CD4-positive, alpha-beta T cell (primary cell): ENCODE measurements around the gene PCK2. TPM values are rescaled to one million over a fixed set of nuclear protein-coding genes. Genes with fewer than 3 reads are reported as not detected.

Experiments
- ATAC-seq: fragments of 200-7000 bp; cut with Tn5 transposase; one replicate; pipeline ENCODE4 v1.10.0; 2022; ENCODE audit warnings: mild to moderate bottlenecking; ENCODE audit not compliant: poor library complexity
- CTCF ChIA-PET: fragments of 350-600 bp; sonication (Branson Sonifier 250); formaldehyde crosslinking; loops from one replicate; lab custom pipeline; 2021; ENCODE audit warnings: antibody characterized with exemption, inconsistent platforms; lab: Charles Lee
- POLR2A ChIA-PET: fragments of 350-600 bp; sonication (Branson Sonifier 250); formaldehyde crosslinking; loops from one replicate; lab custom pipeline; 2021; ENCODE audit warnings: antibody characterized with exemption, inconsistent platforms; lab: Charles Lee
- DNase-seq, 14 experiments: peaks; one replicate each; pipeline ENCODE4 v3.0.0-alpha.2; 2013 to 2020; ENCODE audit warnings: mixed read lengths in 2 of 14
- H3K27ac ChIP-seq, 2 donors: one replicate each; pipeline versions ENCODE4 v1.5.1 to v1.7.0; 2013; ENCODE audit warnings: low read length in 2 of 2, low read depth in 1 of 2, mild to moderate bottlenecking in 1 of 2
- H3K27me3 ChIP-seq, 2 experiments: 1 replicate in 1 of 2; 2 replicates in 1 of 2; pipeline versions ENCODE4 v1.6.1 to v1.7.0; 2013; ENCODE audit warnings: low read length in 2 of 2, control low read depth in 1 of 2, mild to moderate bottlenecking in 1 of 2, moderate library complexity in 1 of 2; ENCODE audit not compliant: insufficient read depth in 2 of 2, control insufficient read depth in 1 of 2
- H3K36me3 ChIP-seq: one replicate; pipeline ENCODE4 v1.6.1; 2013; ENCODE audit warnings: low read length, control low read depth; ENCODE audit not compliant: insufficient read depth
- H3K4me1 ChIP-seq: one replicate; pipeline ENCODE4 v1.6.1; 2013; ENCODE audit warnings: low read length, control low read depth; ENCODE audit not compliant: insufficient read depth
- H3K4me3 ChIP-seq: one replicate; pipeline ENCODE4 v1.5.1; 2013; ENCODE audit warnings: mild to moderate bottlenecking, low read length, moderate library complexity
- H3K9me3 ChIP-seq, 2 experiments: 1 replicate in 1 of 2; 2 replicates in 1 of 2; pipeline versions ENCODE4 v1.6.1 to v1.7.0; 2013; ENCODE audit warnings: low read length in 2 of 2, mild to moderate bottlenecking in 2 of 2, control low read depth in 1 of 2, moderate library complexity in 1 of 2; ENCODE audit not compliant: control insufficient read depth in 1 of 2, insufficient read depth in 1 of 2
- H3K27ac Mint-ChIP-seq: one replicate; pipeline ENCODE4 v1.8.0; 2020; ENCODE audit warnings: mixed read lengths
- H3K27me3 Mint-ChIP-seq: one replicate; pipeline ENCODE4 v1.8.0; 2021; ENCODE audit warnings: mixed read lengths
- H3K36me3 Mint-ChIP-seq: one replicate; pipeline ENCODE4 v1.8.0; 2021; ENCODE audit warnings: low read depth, mixed read lengths
- H3K4me1 Mint-ChIP-seq: one replicate; pipeline ENCODE4 v1.8.0; 2021; ENCODE audit warnings: low read depth, mixed read lengths
- H3K4me3 Mint-ChIP-seq: one replicate; pipeline ENCODE4 v1.8.0; 2020; ENCODE audit warnings: mild to moderate bottlenecking, mixed read lengths
- H3K9me3 Mint-ChIP-seq: one replicate; pipeline ENCODE4 v1.8.0; 2020; ENCODE audit warnings: mixed read lengths
- CTCF ChIP-seq: fragments of 200-600 bp; IDR thresholded peaks from one replicate; pipeline ENCODE4 v1.8.0; 2022; ENCODE audit warnings: antibody characterized with exemption, mild to moderate bottlenecking
- intact Hi-C, 2 experiments: fragments of 100-400 bp; cut with DNase I in 1 of 2; cut with micrococcal nuclease in 1 of 2; formaldehyde crosslinking; loops; one replicate each; pipeline versions ENCODE4 v1.15.1 to v1.9.0; 2023 to 2025; cut with DNase I, micrococcal nuclease
- total RNA-seq, 174 experiments: library from RNA in 2 of 174; stranded (reverse) in 2 of 174; gene quantifications; one replicate each; pipeline ENCODE4 v1.2.3 and lab custom pipeline; 2021 to 2026

The PCK2 gene
- total RNA-seq, 2 experiments from 2014 or later, result 5.2 to 7.4 TPM

GRCh38 chr14:24092505-24093206 lies 1.5 kb upstream of the PCK2 start:
- ATAC-seq, result no peak
- DNase-seq, result peak in 2 of 14 experiments; percentile 29 to 37
- H3K36me3 Mint-ChIP-seq, result peaks cover 15% of the 10 kb centered on the region
- Histone ChIP-seq H3K4me1 (peaks cover 29% of the 10 kb centered on the region), H3K36me3 (peaks cover 3% of the 10 kb centered on the region), H3K27me3 (no peaks in the 10 kb centered on the region), H3K27ac (no peak overlapping the region), H3K4me3 (no peak overlapping the region), H3K9me3 (no peaks in the 10 kb centered on the region)
- intact Hi-C loops, result loop anchor here in 1 of 2 experiments (10.0 kb wide), 1 partner anchor 118 kb away; no protein-coding TSS in a partner anchor
- ChIA-PET POLR2A (interaction anchor here (1.3 to 8.5 kb wide), 8 partner anchors 12 to 85 kb away, joined by 3 to 89 read pairs (median 18); partner anchors contain the start of genes DCAF11, IRF9, NRL and PSME2), CTCF (interaction anchor here (0.7 to 7.3 kb wide), 3 partner anchors 10 to 149 kb away, joined by 3 to 63 read pairs (median 3); partner anchors contain the start of gene TINF2)
- no peaks in the 10 kb centered on the region for H3K9me3 Mint-ChIP-seq
- no peak for TF ChIP-seq CTCF
- peaks cover 37% of the 10 kb centered on the region for H3K4me1 Mint-ChIP-seq
- H3K27ac Mint-ChIP-seq, result peak overlapping the region; percentile 90
- H3K4me3 Mint-ChIP-seq, result peak overlapping the region; percentile 97
- no peaks in the 10 kb centered on the region for H3K27me3 Mint-ChIP-seq

GRCh38 chr14:24093207-24093900 lies 757 bp upstream of the PCK2 start:
- H3K27ac ChIP-seq, result peak overlapping the region in 1 of 2 donors; percentile 78
- DNase-seq, result no peak
- Mint-ChIP-seq H3K27ac (peak overlapping the region; percentile 90), H3K27me3 (no peaks in the 10 kb centered on the region), H3K9me3 (no peaks in the 10 kb centered on the region), H3K4me3 (peak overlapping the region; percentile 97), H3K4me1 (peaks cover 37% of the 10 kb centered on the region), H3K36me3 (peaks cover 15% of the 10 kb centered on the region)
- peaks cover 6% of the 10 kb centered on the region for H3K36me3 ChIP-seq
- no peaks in the 10 kb centered on the region for H3K9me3 ChIP-seq
- no peak for TF ChIP-seq CTCF
- intact Hi-C loops, result loop anchor here in 1 of 2 experiments (10.0 kb wide), 1 partner anchor 119 kb away; no protein-coding TSS in a partner anchor
- CTCF ChIA-PET, result interaction anchor here (0.7 to 7.3 kb wide), 3 partner anchors 11 to 149 kb away, joined by 3 to 63 read pairs (median 3); partner anchors contain the start of gene TINF2
- no peak for ATAC-seq
- H3K4me1 ChIP-seq, result peaks cover 29% of the 10 kb centered on the region
- no peaks in the 10 kb centered on the region for H3K27me3 ChIP-seq
- POLR2A ChIA-PET, result interaction anchor here (1.3 to 8.5 kb wide), 11 partner anchors 13 to 149 kb away, joined by 3 to 89 read pairs (median 14); partner anchors contain the start of genes DCAF11, EMC9, IRF9 and NRL
- peak overlapping the region; percentile 97 for H3K4me3 ChIP-seq

- intact Hi-C loops, result loop anchor here (1.0 to 10.0 kb wide), 4 partner anchors 14 to 120 kb away; no protein-coding TSS in a partner anchor
- no peak for TF ChIP-seq CTCF
- Mint-ChIP-seq H3K9me3 (no peaks in the 10 kb centered on the region), H3K4me3 (peak overlapping the region; percentile 97), H3K27me3 (no peaks in the 10 kb centered on the region), H3K4me1 (peaks cover 37% of the 10 kb centered on the region), H3K27ac (peak overlapping the region; percentile 90), H3K36me3 (peaks cover 21% of the 10 kb centered on the region)
- Histone ChIP-seq H3K9me3 (no peaks in the 10 kb centered on the region), H3K4me3 (peak overlapping the region; percentile 97), H3K27me3 (no peaks in the 10 kb centered on the region), H3K36me3 (peaks cover 20% of the 10 kb centered on the region), H3K27ac (peak overlapping the region; percentile 71 to 78), H3K4me1 (peaks cover 29% of the 10 kb centered on the region)
- DNase-seq (peak in 2 of 14 experiments; percentile 11 to 34), ATAC-seq (no peak)
- CTCF ChIA-PET, result interaction anchor here (1.9 to 7.3 kb wide), 2 partner anchors 13 kb away, joined by 7 to 63 read pairs; no protein-coding TSS in a partner anchor
- POLR2A ChIA-PET, result interaction anchor here (1.0 to 8.5 kb wide), 14 partner anchors 10 to 774 kb away, joined by 3 to 89 read pairs (median 10); partner anchors contain the start of genes CHMP4A, DCAF11, DHRS1 and EMC9
These were observed 745 bp downstream of the PCK2 start for GRCh38 chr14:24094841-24095270.
